Activated CD8-positive, alpha-beta memory T cell treated with anti-CD3 and anti-CD28 coated beads, Interleukin-2, amount 10 ng/mL, durations not matched to agents 7 days and 5 days (primary cell): ENCODE measurements around the gene DIPK1A. TPM values are rescaled to one million over a fixed set of nuclear protein-coding genes. Genes with fewer than 3 reads are reported as not detected.
"Not testable (repeated sequence)": the region's sequence is repeated elsewhere in the genome, so short reads cannot be mapped to it uniquely, and the experiment has no call there.

Experiments
- ATAC-seq: fragments of 150-1000 bp; cut with Tn5 transposase; one replicate; pipeline ENCODE4 v1.10.0; 2021; ENCODE audit warnings: moderate library complexity
- CTCF ChIA-PET: fragments of 350-600 bp; sonication (Branson Sonifier 250); formaldehyde crosslinking; loops from one replicate; lab custom pipeline; 2021; ENCODE audit warnings: antibody characterized with exemption; lab: Charles Lee
- DNase-seq: peaks from one replicate; pipeline ENCODE4 v3.0.0-alpha.2; 2020
- H3K27ac Mint-ChIP-seq: one replicate; pipeline ENCODE4 v1.8.0; 2021; ENCODE audit warnings: mild to moderate bottlenecking, mixed read lengths
- H3K27me3 Mint-ChIP-seq: one replicate; pipeline ENCODE4 v1.8.0; 2021; ENCODE audit warnings: mixed read lengths
- H3K36me3 Mint-ChIP-seq: one replicate; pipeline ENCODE4 v1.8.0; 2021; ENCODE audit warnings: mild to moderate bottlenecking, mixed read lengths
- H3K4me1 Mint-ChIP-seq: one replicate; pipeline ENCODE4 v1.8.0; 2021; ENCODE audit warnings: mixed read lengths
- H3K4me3 Mint-ChIP-seq: one replicate; pipeline ENCODE4 v1.8.0; 2021; ENCODE audit warnings: mild to moderate bottlenecking, moderate library complexity, mixed read lengths
- H3K9me3 Mint-ChIP-seq: one replicate; pipeline ENCODE4 v1.8.0; 2022; ENCODE audit warnings: low read depth, mixed read lengths
- total RNA-seq, 2 experiments: library from RNA; stranded (reverse); gene quantifications; one replicate each; pipeline ENCODE4 v1.2.3, GENCODE V29; 2021

The DIPK1A gene
- total RNA-seq, 2 experiments from 2014 or later, result 8.6 to 14.3 TPM

DNA sequence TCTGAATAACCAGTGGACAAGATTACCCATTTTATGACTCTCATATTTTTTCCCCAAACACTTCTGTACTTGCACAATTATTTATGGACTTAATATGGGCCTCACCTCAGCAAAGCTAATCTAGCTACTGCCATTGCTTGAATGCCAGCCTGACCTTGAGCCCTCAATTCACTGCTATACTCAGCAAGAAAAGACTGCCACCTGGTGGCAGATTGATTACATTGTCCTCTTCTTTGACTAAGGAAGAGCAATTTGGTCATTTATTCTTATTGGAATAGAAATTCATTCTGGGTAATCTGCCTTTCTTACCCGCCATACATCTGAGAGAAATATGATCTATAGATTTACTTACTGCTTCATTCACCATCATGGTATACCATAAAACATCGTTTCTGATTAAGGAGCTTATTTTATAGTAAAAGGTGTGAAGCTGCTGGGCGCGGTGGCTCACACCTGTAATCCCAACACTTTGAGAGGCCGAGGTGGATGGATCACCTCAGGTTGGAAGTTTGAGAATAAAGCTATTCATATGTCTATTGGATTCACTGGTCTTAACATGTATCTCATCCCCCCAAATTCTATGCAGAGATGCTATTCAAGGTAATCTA lies 32.9 kb upstream of the DIPK1A start:
- Mint-ChIP-seq H3K36me3 (peaks cover 2% of the 10 kb centered on the region), H3K4me3 (no peak overlapping the region), H3K27ac (peak overlapping the region; percentile 11), H3K27me3 (no peaks in the 10 kb centered on the region), H3K9me3 (no peaks in the 10 kb centered on the region), H3K4me1 (peaks cover 54% of the 10 kb centered on the region)
- CTCF ChIA-PET, result interaction anchor here (0.6 to 11.6 kb wide), 34 partner anchors 9 to 311 kb away, joined by 3 to 483 read pairs (median 6); partner anchors contain the start of genes DIPK1A and RPL5
- ATAC-seq, result peak; percentile 87
- DNase-seq, result peak; percentile 85

DNA sequence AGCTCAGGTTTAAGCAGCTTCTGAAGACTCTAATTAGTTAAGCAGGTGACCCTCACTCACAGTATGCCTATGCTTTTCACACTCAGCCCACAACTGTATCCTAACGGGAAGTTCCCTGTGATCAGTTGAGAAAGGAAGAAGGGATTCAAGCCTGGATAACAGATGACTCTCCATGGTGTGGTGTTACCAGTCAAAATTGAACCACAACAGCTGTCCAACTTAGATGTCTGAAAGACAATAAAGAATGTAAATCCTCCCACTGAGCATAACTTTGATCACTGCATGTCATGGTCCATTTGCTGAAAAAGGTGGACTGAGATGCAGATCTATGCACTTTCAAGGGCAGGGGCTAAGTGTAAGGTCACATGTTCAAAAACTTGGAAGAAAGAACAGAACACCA lies 32.3 kb upstream of the DIPK1A start:
- H3K36me3 Mint-ChIP-seq, result peaks cover 2% of the 10 kb centered on the region
- H3K4me1 Mint-ChIP-seq, result peaks cover 58% of the 10 kb centered on the region
- H3K9me3 Mint-ChIP-seq, result no peaks in the 10 kb centered on the region
- no peak overlapping the region for H3K4me3 Mint-ChIP-seq
- peak overlapping the region; percentile 10 for H3K27ac Mint-ChIP-seq
- CTCF ChIA-PET, result interaction anchor here (0.6 to 11.6 kb wide), 29 partner anchors 8 to 311 kb away, joined by 3 to 483 read pairs (median 6); partner anchors contain the start of genes DIPK1A and RPL5
- no peak for ATAC-seq
- H3K27me3 Mint-ChIP-seq, result no peaks in the 10 kb centered on the region
- DNase-seq, result no peak

GRCh38 chr1:92992877-92993276 lies 31.6 kb upstream of the DIPK1A start:
- H3K9me3 Mint-ChIP-seq, result no peaks in the 10 kb centered on the region
- H3K4me3 Mint-ChIP-seq, result no peak overlapping the region
- H3K27me3 Mint-ChIP-seq, result no peaks in the 10 kb centered on the region
- no peak for DNase-seq
- H3K27ac Mint-ChIP-seq, result peak overlapping the region; percentile 9
- peaks cover 4% of the 10 kb centered on the region for H3K36me3 Mint-ChIP-seq
- no peak for ATAC-seq
- peaks cover 58% of the 10 kb centered on the region for H3K4me1 Mint-ChIP-seq
- CTCF ChIA-PET, result interaction anchor here (1.8 to 11.6 kb wide), 9 partner anchors 12 to 161 kb away, joined by 5 to 483 read pairs (median 11); partner anchors contain the start of genes DIPK1A and RPL5

DNA sequence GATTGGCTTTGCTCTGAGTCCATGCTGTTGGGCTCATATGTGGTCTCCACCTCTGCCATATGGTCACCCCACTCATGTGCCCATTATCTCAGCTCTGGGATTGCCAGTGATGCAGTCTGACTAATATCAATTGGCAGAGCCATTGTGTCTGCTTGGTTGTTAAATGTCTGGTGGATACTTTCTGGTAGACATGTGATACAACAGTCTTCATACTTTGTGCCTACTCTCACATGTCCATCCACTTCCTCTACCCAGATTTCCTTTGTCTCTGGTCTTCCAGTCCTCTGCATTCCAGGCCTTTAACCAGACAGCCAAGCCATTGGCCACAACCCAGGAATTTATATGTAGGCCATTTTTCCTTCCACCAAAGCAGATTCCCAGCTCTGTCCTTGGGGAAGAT lies 30.8 kb upstream of the DIPK1A start:
- DNase-seq (no peak), ATAC-seq (no peak)
- peaks cover 4% of the 10 kb centered on the region for H3K36me3 Mint-ChIP-seq
- peak overlapping the region; percentile 8 for H3K27ac Mint-ChIP-seq
- H3K4me3 Mint-ChIP-seq, result no peak overlapping the region
- no peaks in the 10 kb centered on the region for H3K27me3 Mint-ChIP-seq
- H3K9me3 Mint-ChIP-seq, result no peaks in the 10 kb centered on the region
- CTCF ChIA-PET, result interaction anchor here (1.8 to 11.6 kb wide), 3 partner anchors 25 to 138 kb away, joined by 7 to 483 read pairs (median 90); partner anchors contain the start of gene DIPK1A
- peaks cover 58% of the 10 kb centered on the region for H3K4me1 Mint-ChIP-seq

GRCh38 chr1:92990828-92991227 lies 29.6 kb upstream of the DIPK1A start:
- Mint-ChIP-seq H3K27ac (peak overlapping the region; percentile 79), H3K9me3 (no peaks in the 10 kb centered on the region), H3K36me3 (peaks cover 4% of the 10 kb centered on the region), H3K4me1 (peaks cover 58% of the 10 kb centered on the region), H3K27me3 (no peaks in the 10 kb centered on the region), H3K4me3 (peak overlapping the region; percentile 35)
- peak; percentile 59 for DNase-seq
- ATAC-seq, result peak; percentile 67
- CTCF ChIA-PET, result interaction anchor here (1.0 to 11.6 kb wide), 4 partner anchors 10 to 133 kb away, joined by 3 to 483 read pairs (median 51); partner anchors contain the start of gene DIPK1A

DNA sequence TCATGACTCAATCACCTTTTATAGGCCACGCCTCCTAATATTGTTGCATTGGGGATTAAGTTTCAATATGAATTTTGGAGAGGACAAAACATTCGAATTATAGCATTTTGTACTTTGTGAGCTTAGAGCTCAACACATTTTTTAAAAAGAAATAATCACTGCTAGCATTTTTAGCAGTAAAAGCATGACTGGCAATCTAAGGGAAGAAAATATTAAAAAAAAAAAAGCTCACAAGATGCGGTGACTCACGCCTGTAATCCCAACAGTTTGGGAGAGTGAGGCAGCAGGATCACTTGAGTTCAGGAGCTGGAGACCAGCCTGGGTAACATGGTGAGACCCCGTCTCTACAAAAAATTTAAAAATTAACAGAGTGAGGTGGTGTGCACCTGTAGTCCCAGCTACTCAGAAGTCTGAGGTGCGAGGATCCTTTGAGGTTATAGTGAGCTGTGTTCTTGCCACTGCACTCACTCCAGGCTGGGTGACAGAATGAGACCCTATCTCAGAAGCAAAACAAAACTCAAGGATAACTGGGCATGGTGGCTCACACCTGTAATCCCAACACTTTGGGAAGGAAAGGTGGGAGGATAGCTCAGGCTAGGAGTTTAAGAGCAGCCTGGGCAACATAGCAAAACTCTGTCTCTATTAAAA lies 28.8 kb upstream of the DIPK1A start:
- peak overlapping the region; percentile 79 for H3K27ac Mint-ChIP-seq
- peaks cover 4% of the 10 kb centered on the region for H3K36me3 Mint-ChIP-seq
- peaks cover 53% of the 10 kb centered on the region for H3K4me1 Mint-ChIP-seq
- H3K27me3 Mint-ChIP-seq, result no peaks in the 10 kb centered on the region
- no peak overlapping the region for H3K4me3 Mint-ChIP-seq
- no peak for ATAC-seq
- DNase-seq, result no peak
- H3K9me3 Mint-ChIP-seq, result no peaks in the 10 kb centered on the region
- CTCF ChIA-PET, result interaction anchor here (1.0 to 11.6 kb wide), 5 partner anchors 9 to 132 kb away, joined by 3 to 483 read pairs (median 12); partner anchors contain the start of genes DIPK1A and MTF2

- Mint-ChIP-seq H3K36me3 (peaks cover 7% of the 10 kb centered on the region), H3K4me1 (peaks cover 49% of the 10 kb centered on the region), H3K27ac (peak overlapping the region; percentile 36), H3K4me3 (no peak overlapping the region), H3K27me3 (no peaks in the 10 kb centered on the region), H3K9me3 (no peaks in the 10 kb centered on the region)
- CTCF ChIA-PET, result interaction anchor here (1.8 to 11.6 kb wide), 4 partner anchors 8 to 131 kb away, joined by 4 to 483 read pairs (median 51); partner anchors contain the start of genes DIPK1A and MTF2
- ATAC-seq, result no peak
- DNase-seq, result no peak
Observed at GRCh38 chr1:92989253-92989652, 28.0 kb upstream of the DIPK1A start.

DNA sequence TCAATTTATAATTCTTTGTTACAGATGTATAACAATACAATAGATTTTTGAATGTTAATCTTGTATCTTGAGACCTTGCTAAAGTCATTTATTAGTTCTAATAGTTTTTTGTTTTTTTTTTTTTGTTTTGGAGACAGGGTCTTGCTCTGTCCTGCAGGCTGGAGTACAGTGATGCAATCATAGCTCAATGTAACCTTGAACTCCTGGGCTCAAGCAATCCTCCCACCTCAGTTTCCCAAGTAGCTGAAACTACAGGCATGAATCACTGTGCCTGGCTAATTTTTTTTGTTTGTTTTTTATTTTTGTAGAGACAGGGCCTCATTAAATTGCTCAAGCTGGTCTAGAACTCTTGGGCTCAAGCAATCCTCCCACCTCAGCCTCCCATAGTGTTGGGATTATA lies 26.2 kb upstream of the DIPK1A start:
- Mint-ChIP-seq H3K27me3 (no peaks in the 10 kb centered on the region), H3K27ac (no peak overlapping the region)

GRCh38 chr1:92985101-92985500 lies 23.8 kb upstream of the DIPK1A start:
- H3K36me3 Mint-ChIP-seq, result peaks cover 13% of the 10 kb centered on the region
- no peaks in the 10 kb centered on the region for H3K27me3 Mint-ChIP-seq
- CTCF ChIA-PET, result interaction anchor here (2.3 to 11.6 kb wide), 2 partner anchors 9 to 18 kb away, joined by 13 to 483 read pairs; partner anchors contain the start of gene DIPK1A
- H3K9me3 Mint-ChIP-seq, result peaks cover 3% of the 10 kb centered on the region
- H3K4me3 Mint-ChIP-seq, result no peak overlapping the region
- ATAC-seq (no peak), DNase-seq (no peak)
- H3K27ac Mint-ChIP-seq, result no peak overlapping the region
- H3K4me1 Mint-ChIP-seq, result peaks cover 36% of the 10 kb centered on the region

More for the DNA sequence above, 26.2 kb upstream of the DIPK1A start:
- H3K36me3 Mint-ChIP-seq, result peaks cover 13% of the 10 kb centered on the region
- no peak for ATAC-seq
- H3K4me1 Mint-ChIP-seq, result peaks cover 37% of the 10 kb centered on the region
- DNase-seq, result no peak
- H3K9me3 Mint-ChIP-seq, result peaks cover 3% of the 10 kb centered on the region
- CTCF ChIA-PET, result interaction anchor here (0.7 to 11.6 kb wide), 2 partner anchors 10 to 20 kb away, joined by 3 to 483 read pairs; partner anchors contain the start of gene DIPK1A
- H3K4me3 Mint-ChIP-seq, result no peak overlapping the region

DNA sequence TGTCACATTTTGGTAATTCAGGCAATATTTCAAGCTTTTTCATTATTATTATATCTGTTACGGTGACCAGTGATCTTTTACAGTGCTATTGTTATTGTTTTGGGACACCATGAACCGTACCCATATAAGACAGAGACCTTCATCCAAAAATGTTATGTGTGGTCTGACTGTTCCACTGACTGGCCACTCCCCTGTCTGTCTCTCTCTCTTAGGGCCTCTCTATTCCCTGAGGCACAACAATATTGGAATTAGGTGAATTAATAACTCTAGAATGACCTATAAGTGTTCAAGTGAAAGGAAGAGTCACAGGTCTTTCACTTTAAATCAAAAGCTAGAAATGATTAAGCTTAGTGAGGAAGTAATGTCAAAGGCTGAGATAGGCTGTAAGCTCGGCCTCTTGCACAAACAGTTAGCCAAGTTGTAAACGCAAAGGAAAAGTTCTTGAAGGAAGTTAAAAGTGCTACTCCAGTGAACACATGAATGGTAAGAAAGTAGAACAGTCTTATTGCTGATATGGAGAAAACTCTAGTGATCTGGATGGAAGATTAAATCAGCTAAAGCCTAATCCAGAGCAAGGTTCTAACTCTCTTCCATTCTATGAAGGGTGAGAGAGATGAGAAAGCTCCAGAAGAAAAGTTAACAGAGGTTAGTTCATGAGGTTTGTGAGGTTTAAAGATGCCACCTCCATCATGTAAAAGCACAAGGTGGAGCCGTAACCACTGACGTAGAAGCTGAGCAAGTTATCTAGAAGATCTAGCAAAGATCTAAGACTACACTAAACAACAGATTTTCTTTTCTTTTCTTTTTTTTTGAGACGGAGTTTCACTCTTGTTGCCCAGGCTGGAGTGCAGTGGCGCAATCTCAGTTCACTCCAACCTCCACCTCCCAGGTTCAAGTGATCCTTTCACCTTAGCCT lies 19.7 kb upstream of the DIPK1A start:
- DNase-seq (peak; percentile 71), ATAC-seq (peak; percentile 78)
- CTCF ChIA-PET, result interaction anchor here (0.7 to 5.1 kb wide), 8 partner anchors 9 to 149 kb away, joined by 3 to 45 read pairs (median 10); partner anchors contain the start of genes DIPK1A and RPL5
- H3K4me1 Mint-ChIP-seq, result peaks cover 51% of the 10 kb centered on the region
- peak overlapping the region; percentile 62 for H3K4me3 Mint-ChIP-seq
- H3K27me3 Mint-ChIP-seq, result no peaks in the 10 kb centered on the region
- H3K9me3 Mint-ChIP-seq, result peaks cover 3% of the 10 kb centered on the region
- H3K27ac Mint-ChIP-seq, result peak overlapping the region; percentile 98
- peaks cover 11% of the 10 kb centered on the region for H3K36me3 Mint-ChIP-seq

- H3K4me3 Mint-ChIP-seq, result no peak overlapping the region
- CTCF ChIA-PET, result interaction anchor here (1.1 to 23.6 kb wide), 7 partner anchors 7 to 117 kb away, joined by 3 to 483 read pairs (median 6); partner anchors contain the start of gene DIPK1A
- H3K36me3 Mint-ChIP-seq, result peaks cover 3% of the 10 kb centered on the region
- peak overlapping the region; percentile 82 for H3K27ac Mint-ChIP-seq
- DNase-seq, result peak; percentile 71
- peaks cover 63% of the 10 kb centered on the region for H3K4me1 Mint-ChIP-seq
- H3K27me3 Mint-ChIP-seq, result no peaks in the 10 kb centered on the region
- peak; percentile 64 for ATAC-seq
- H3K9me3 Mint-ChIP-seq, result no peaks in the 10 kb centered on the region
Observed at GRCh38 chr1:92975551-92976232, 14.4 kb upstream of the DIPK1A start.

DNA sequence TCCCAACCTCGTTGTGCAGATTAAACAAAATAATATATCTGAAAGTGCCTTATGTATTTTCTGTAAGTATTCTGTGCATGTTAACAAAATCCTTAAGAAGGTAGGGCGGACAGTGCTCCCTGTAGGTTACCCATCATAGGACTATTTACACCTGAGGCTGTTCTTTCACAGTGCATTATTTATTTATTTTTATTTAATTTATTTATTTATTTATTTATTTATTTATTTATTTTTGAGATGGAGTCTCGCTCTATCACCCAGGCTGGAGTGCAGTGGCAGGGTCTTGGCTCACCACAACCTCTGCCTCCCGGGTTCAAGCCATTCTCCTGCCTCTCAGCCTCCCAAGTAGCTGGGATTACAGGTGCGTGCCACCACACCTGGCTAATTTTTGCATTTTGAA lies 12.8 kb upstream of the DIPK1A start:
- peaks cover 54% of the 10 kb centered on the region for H3K4me1 Mint-ChIP-seq
- not testable (repeated sequence) for H3K27me3 Mint-ChIP-seq, H3K27ac Mint-ChIP-seq, H3K36me3 Mint-ChIP-seq, H3K4me3 Mint-ChIP-seq, DNase-seq, ATAC-seq, H3K9me3 Mint-ChIP-seq
- CTCF ChIA-PET, result interaction anchor here (1.4 to 23.6 kb wide), 3 partner anchors 15 to 115 kb away, joined by 3 to 483 read pairs (median 3); no protein-coding TSS in a partner anchor
